Endothelial cell of umbilical vein (primary cell): ENCODE data around the gene TENT5C. TPM values are rescaled to one million over a fixed set of nuclear protein-coding genes. Genes with fewer than 3 reads are reported as not detected.

Experiments used
- BruUV-seq: library from RNA; stranded (reverse); fragments of 400-500 nt; replicated peaks from 2 replicates; lab custom pipeline; 2021; lab: Mats Ljungman, UMichigan
- CTCF ChIA-PET: fragments of 300-600, 350-600 bp; sonication (Branson Sonifier 250); formaldehyde crosslinking; loops from one replicate; lab custom pipeline; 2021; ENCODE audit warnings: antibody characterized with exemption, inconsistent platforms; lab: Charles Lee
- POLR2A ChIA-PET: fragments of 300-600, 350-600 bp; sonication (Branson Sonifier 250); formaldehyde crosslinking; loops from one replicate; lab custom pipeline; 2021; ENCODE audit warnings: antibody characterized with exemption, inconsistent platforms; lab: Charles Lee
- DNase-seq: peaks from one replicate; pipeline ENCODE4 v3.0.0-alpha.2; 2011; ENCODE audit warnings: low read depth, low spot score
- FAIRE-seq: peaks from 2 replicates; lab custom pipeline; 2011; peaks lifted over from hg19 to GRCh38; lab: Jason Lieb, UNC
- H2AFZ ChIP-seq: 2 replicates; pipeline ENCODE4 v1.6.0; 2012; ENCODE audit warnings: low read depth, low read length, control low read depth, inconsistent platforms
- H3K27ac ChIP-seq: 2 replicates; pipeline ENCODE4 v1.5.1; 2011; ENCODE audit warnings: low read depth, mild to moderate bottlenecking, control low read depth, low read length, moderate library complexity; ENCODE audit not compliant: insufficient read depth
- H3K27me3 ChIP-seq, 2 experiments: 2 replicates each; pipeline versions ENCODE4 v1.6.0 to v1.6.1; 2011; ENCODE audit warnings: low read length in 2 of 2, mixed read lengths in 1 of 2; ENCODE audit not compliant: control insufficient read depth in 2 of 2, insufficient read depth in 2 of 2
- H3K36me3 ChIP-seq, 2 experiments: 2 replicates in 1 of 2; 3 replicates in 1 of 2; pipeline ENCODE4 v1.5.1; 2011; ENCODE audit warnings: low read length in 2 of 2, mild to moderate bottlenecking in 1 of 2, moderate library complexity in 1 of 2; ENCODE audit not compliant: control insufficient read depth in 2 of 2, insufficient read depth in 2 of 2; ENCODE audit errors: extremely low read depth in 1 of 2
- H3K4me1 ChIP-seq: 3 replicates; pipeline ENCODE4 v1.5.1; 2011; ENCODE audit warnings: mild to moderate bottlenecking, low read length; ENCODE audit not compliant: control insufficient read depth, insufficient read depth; ENCODE audit errors: extremely low read depth
- H3K4me2 ChIP-seq: 2 replicates; pipeline ENCODE4 v1.6.1; 2011; ENCODE audit warnings: low read length, control low read depth, mixed read lengths; ENCODE audit not compliant: insufficient read depth
- H3K4me3 ChIP-seq, 3 experiments: fragments of 200-600 bp in 1 of 3; sonication (generic), shearing (Covaris generic) in 1 of 3; replicated peaks in 1 of 3; 2 replicates each; pipeline ENCODE4 v1.5.1; 2011 to 2016; ENCODE audit warnings: control low read depth in 3 of 3, low read length in 3 of 3, mild to moderate bottlenecking in 2 of 3, inconsistent platforms in 1 of 3, low read depth in 1 of 3, moderate library complexity in 1 of 3; ENCODE audit not compliant: insufficient read depth in 1 of 3
- H3K79me2 ChIP-seq: 2 replicates; pipeline ENCODE4 v1.6.0; 2012; ENCODE audit warnings: low read length, inconsistent platforms; ENCODE audit not compliant: control insufficient read depth, insufficient read depth
- H3K9ac ChIP-seq: replicated peaks from 2 replicates; pipeline ENCODE3; 2011; ENCODE audit warnings: low read length, control low read depth; ENCODE audit not compliant: insufficient read depth; ENCODE audit errors: extremely low read depth
- H3K9me1 ChIP-seq: replicated peaks from 3 replicates; pipeline ENCODE4 v1.6.0; 2011; ENCODE audit warnings: mild to moderate bottlenecking, low read length; ENCODE audit not compliant: control insufficient read depth, insufficient read depth; ENCODE audit errors: extremely low read depth
- H3K9me3 ChIP-seq: replicated peaks from 2 replicates; pipeline ENCODE4 v1.5.1; 2012; ENCODE audit warnings: low read length, inconsistent platforms; ENCODE audit not compliant: control insufficient read depth, insufficient read depth
- H4K20me1 ChIP-seq: replicated peaks from 2 replicates; pipeline ENCODE3; 2011; ENCODE audit warnings: mild to moderate bottlenecking, low read length; ENCODE audit not compliant: control insufficient read depth, insufficient read depth; ENCODE audit errors: extremely low read depth
- CTCF ChIP-seq, 2 donors: IDR thresholded peaks; 1 replicate in 1 of 2; 2 replicates in 1 of 2; pipeline ENCODE4 v1.5.1; 2011; ENCODE audit warnings: low read length in 2 of 2, mild to moderate bottlenecking in 2 of 2, moderate library complexity in 2 of 2, control low read depth in 1 of 2, inconsistent platforms in 1 of 2, low read depth in 1 of 2; ENCODE audit not compliant: insufficient read depth in 1 of 2; ENCODE audit errors: extremely low read depth in 1 of 2
- EZH2 ChIP-seq: IDR thresholded peaks from 2 replicates; pipeline ENCODE4 v1.6.1; 2012; ENCODE audit warnings: borderline replicate concordance, low read depth, mild to moderate bottlenecking, moderate library complexity, low read length, inconsistent platforms; ENCODE audit not compliant: severe bottlenecking
- FOS ChIP-seq: IDR thresholded peaks from 2 replicates; pipeline ENCODE4 v1.6.1; 2011; ENCODE audit warnings: mild to moderate bottlenecking, low read length, moderate library complexity, borderline replicate concordance; ENCODE audit not compliant: insufficient read depth
- GATA2 ChIP-seq: IDR thresholded peaks from 2 replicates; pipeline ENCODE4 v1.7.0; 2011; ENCODE audit warnings: low read depth, mild to moderate bottlenecking, moderate library complexity, mixed read lengths, low read length; ENCODE audit not compliant: insufficient read length, insufficient read depth
- JUN ChIP-seq: IDR thresholded peaks from 2 replicates; pipeline ENCODE4 v1.6.1; 2011; ENCODE audit warnings: borderline replicate concordance, low read depth; ENCODE audit not compliant: insufficient read length, insufficient read depth
- MAX ChIP-seq: IDR thresholded peaks from 2 replicates; pipeline ENCODE4 v1.6.1; 2011; ENCODE audit not compliant: insufficient read depth, insufficient read length
- MYC ChIP-seq: IDR thresholded peaks from one replicate; pipeline ENCODE4 v1.6.1; 2011; ENCODE audit warnings: mild to moderate bottlenecking, low read depth, low read length
- POLR2A ChIP-seq: IDR thresholded peaks from 2 replicates; pipeline ENCODE4 v1.6.1; 2012; ENCODE audit warnings: low read depth, mild to moderate bottlenecking, control low read depth, low read length
- POLR2AphosphoS5 ChIP-seq: IDR thresholded peaks from 2 replicates; pipeline ENCODE4 v1.6.1; 2012; ENCODE audit warnings: low read depth, mild to moderate bottlenecking, control low read depth, low read length, moderate library complexity; ENCODE audit not compliant: insufficient read depth
- dilution Hi-C: fragments of 300-500 bp; cut with MboI; formaldehyde crosslinking; loops from one replicate; pipeline ENCODE4 v1.15.0; 2019; ENCODE audit warnings: low sequenced_read_pairs; ENCODE audit not compliant: extremely low pct_ligation_motif_present
- intact Hi-C: fragments of 100-400 bp; cut with micrococcal nuclease; formaldehyde crosslinking; loops from one replicate; pipeline ENCODE4 v1.10.0; 2022
- polyA plus RNA-seq, 4 experiments: library from polyadenylated mRNA; depleted of rRNA in 3 of 4; stranded (reverse) in 3 of 4; unstranded in 1 of 4; fragments of >200 nt; gene quantifications; 2 replicates each; pipeline versions ENCODE4 v1.2.1 to v1.2.3, GENCODE V29; 2011 to 2012; ENCODE audit warnings: missing spikeins in 1 of 4
- total RNA-seq: library from RNA; stranded (reverse); gene quantifications from 2 replicates; pipeline ENCODE4 v1.2.3, GENCODE V29; 2021

TENT5C gene
- total and polyA plus RNA-seq, 2 donors (not counting 3 experiments of a cell fraction or from before 2014, with no cell fraction given) = 0.06 to 0.22 TPM

GRCh38 chr1:117571496-117571895, 34.4 kb upstream of the TENT5C start:
- BruUV-seq = no TSS peak
- Histone ChIP-seq H3K9ac (no peak overlapping the region), H3K4me2 (no peak overlapping the region), H3K27ac (no peak overlapping the region), H2AFZ (no peak overlapping the region), H4K20me1 (no peaks in the 10 kb centered on the region), H3K9me1 (no peaks in the 10 kb centered on the region), H3K9me3 (no peaks in the 10 kb centered on the region), H3K4me3 (no peak overlapping the region), H3K79me2 (no peaks in the 10 kb centered on the region), H3K36me3 (no peaks in the 10 kb centered on the region), H3K4me1 (no peaks in the 10 kb centered on the region), H3K27me3 (peaks cover 3 to 4% of the 10 kb centered on the region in 2 experiments)
- CTCF ChIA-PET = interaction anchor here (0.7 to 1.7 kb wide), 2 partner anchors 22 to 182 kb away, joined by 3 to 7 read pairs; no protein-coding TSS in a partner anchor
- TF ChIP-seq MAX (no peak), POLR2A (no peak), POLR2AphosphoS5 (no peak), JUN (no peak), CTCF (IDR thresholded peaks at IDR 0.05; ENCODE audit: extremely low read depth in 1 of 2, insufficient read depth in 1 of 2, low read depth in 1 of 2, low read length in 2 of 2) (no peak), MYC (no peak), FOS (no peak), GATA2 (no peak), EZH2 (no peak)
- dilution Hi-C loops = no loop called here
- intact Hi-C loops = no loop called here
- POLR2A ChIA-PET = no interaction called here
- FAIRE-seq (no peak), DNase-seq (no peak)
